Activated T-cell treated with anti-CD3 and anti-CD28 coated beads, Interleukin-2, amount 50 U/mL, for 1 hour (primary cell): Measurements from ENCODE around the gene CDH2.

Experiments used
- DNase-seq: peaks from one replicate; pipeline ENCODE4 v3.0.0-alpha.2; 2020

CDH2 gene

GRCh38 chr18:28167835-28168349 is 9.0 kb downstream of the CDH2 start:
- no peak for DNase-seq

GRCh38 chr18:28164771-28165483 is 12.0 kb downstream of the CDH2 start:
- DNase-seq: no peak

GRCh38 chr18:28163201-28163775 is 13.6 kb downstream of the CDH2 start:
- DNase-seq: no peak

GRCh38 chr18:28161608-28162599 is 15.0 kb downstream of the CDH2 start:
- DNase-seq: no peak

- no peak for DNase-seq
Measured at GRCh38 chr18:28159055-28159454, 17.9 kb downstream of the CDH2 start.

- DNase-seq: no peak
Measured at GRCh38 chr18:28158083-28158581, 18.8 kb downstream of the CDH2 start.

- no peak for DNase-seq
Measured at GRCh38 chr18:28153485-28154065, 23.4 kb downstream of the CDH2 start.

- no peak for DNase-seq
Measured at GRCh38 chr18:28152754-28153153, 24.2 kb downstream of the CDH2 start.

GRCh38 chr18:28152354-28152753 is 24.6 kb downstream of the CDH2 start:
- DNase-seq: no peak

GRCh38 chr18:28151434-28151833 is 25.5 kb downstream of the CDH2 start:
- no peak for DNase-seq

GRCh38 chr18:28150925-28151324 is 26.0 kb downstream of the CDH2 start:
- DNase-seq: no peak

- no peak for DNase-seq
Measured at GRCh38 chr18:28149810-28150420, 27.0 kb downstream of the CDH2 start.

- no peak for DNase-seq
Measured at GRCh38 chr18:28147674-28148171, 29.2 kb downstream of the CDH2 start.

- no peak for DNase-seq
Measured at GRCh38 chr18:28143725-28144124, 33.2 kb downstream of the CDH2 start.

GRCh38 chr18:28138816-28139215 is 38.1 kb downstream of the CDH2 start:
- DNase-seq: no peak

- no peak for DNase-seq
Measured at GRCh38 chr18:28136071-28136470, 40.9 kb downstream of the CDH2 start.

- DNase-seq: no peak
Measured at GRCh38 chr18:28134774-28135173, 42.2 kb downstream of the CDH2 start.

- no peak for DNase-seq
Measured at GRCh38 chr18:28132084-28132483, 44.8 kb downstream of the CDH2 start.

GRCh38 chr18:28128659-28128980 is 48.3 kb downstream of the CDH2 start:
- DNase-seq: no peak

GRCh38 chr18:28127763-28128658 is 48.9 kb downstream of the CDH2 start:
- DNase-seq: no peak

GRCh38 chr18:28127228-28127627 is 49.7 kb downstream of the CDH2 start:
- DNase-seq: no peak
